Activated CD8-positive, alpha-beta memory T cell treated with anti-CD3 and anti-CD28 coated beads for 48 hours (primary cell): ENCODE measurements around the gene PRXL2C.
"Not testable (repeated sequence)": the region's sequence is repeated elsewhere in the genome, so short reads cannot be mapped to it uniquely, and the experiment has no call there.

Experiments used
- DNase-seq, 3 experiments: peaks; one replicate each; pipeline ENCODE4 v3.0.0-alpha.2; 2020; ENCODE audit warnings: low read depth in 2 of 3, low spot score in 2 of 3

The PRXL2C gene

GRCh38 chr9:96649620-96650324 is 5.3 kb downstream of the PRXL2C start:
- no peak for DNase-seq

GRCh38 chr9:96646081-96646991 is 8.8 kb downstream of the PRXL2C start:
- DNase-seq = no peak

- no peak for DNase-seq
These were observed 11.0 kb downstream of the PRXL2C start for GRCh38 chr9:96644137-96644536.

- no peak for DNase-seq
These were observed 13.6 kb downstream of the PRXL2C start for GRCh38 chr9:96641514-96641913.

- DNase-seq = no peak
These were observed 16.3 kb downstream of the PRXL2C start for GRCh38 chr9:96638606-96639364.

GRCh38 chr9:96636368-96636767 is 18.7 kb downstream of the PRXL2C start:
- no peak for DNase-seq

- not testable (repeated sequence) for DNase-seq
These were observed 21.5 kb downstream of the PRXL2C start for GRCh38 chr9:96633579-96633978.

GRCh38 chr9:96626912-96627311 is 28.2 kb downstream of the PRXL2C start:
- DNase-seq = no peak

GRCh38 chr9:96621618-96622017 is 33.5 kb downstream of the PRXL2C start:
- DNase-seq = no peak

- no peak for DNase-seq
These were observed 34.3 kb downstream of the PRXL2C start for GRCh38 chr9:96620832-96621269.

- DNase-seq = no peak
These were observed 35.0 kb downstream of the PRXL2C start for GRCh38 chr9:96620181-96620514.

GRCh38 chr9:96619491-96620180 is 35.5 kb downstream of the PRXL2C start, which contains the start of gene CDC14B:
TSS of gene CDC14B (minus strand) at chr9:96619843. CDS start at chr9:96619378, 465 bp downstream.
- peak; percentile 22 to 62 (median 41) for DNase-seq

GRCh38 chr9:96619124-96619465 is 36.0 kb downstream of the PRXL2C start:
- no peak for DNase-seq

GRCh38 chr9:96618209-96619123 is 36.7 kb downstream of the PRXL2C start:
- DNase-seq = no peak

- no peak for DNase-seq
These were observed 37.5 kb downstream of the PRXL2C start for GRCh38 chr9:96617439-96618185.

GRCh38 chr9:96616817-96617438 is 38.2 kb downstream of the PRXL2C start:
- DNase-seq = no peak

GRCh38 chr9:96615411-96615810 is 39.7 kb downstream of the PRXL2C start:
- no peak for DNase-seq

GRCh38 chr9:96614664-96615063 is 40.5 kb downstream of the PRXL2C start:
- DNase-seq = not testable (repeated sequence)
